Muscle of leg (tissue), 11 donors: Measurements from ENCODE around the gene VN1R5. TPM values are rescaled to one million over a fixed set of nuclear protein-coding genes. Genes with fewer than 3 reads are reported as not detected.

Experiments
- DNase-seq: peaks from one replicate; pipeline ENCODE4 v3.0.0; 2013
- H3K27ac ChIP-seq: one replicate; pipeline ENCODE4 v1.5.1; 2013; ENCODE audit warnings: mild to moderate bottlenecking, low read length, control low read depth
- H3K27me3 ChIP-seq: one replicate; pipeline ENCODE4 v1.6.1; 2013; ENCODE audit warnings: low read length; ENCODE audit not compliant: control insufficient read depth, insufficient read depth
- H3K36me3 ChIP-seq: one replicate; pipeline ENCODE4 v1.6.1; 2013; ENCODE audit warnings: low read length; ENCODE audit not compliant: control insufficient read depth, insufficient read depth
- H3K4me1 ChIP-seq: one replicate; pipeline ENCODE4 v1.6.1; 2013; ENCODE audit warnings: low read length; ENCODE audit not compliant: control insufficient read depth, insufficient read depth
- H3K4me3 ChIP-seq: one replicate; pipeline ENCODE4 v1.5.1; 2013; ENCODE audit warnings: low read length, control low read depth
- H3K9me3 ChIP-seq: replicated peaks from 2 replicates; pipeline ENCODE4 v1.6.1; 2013; ENCODE audit warnings: low read depth, low read length; ENCODE audit not compliant: control insufficient read depth
- WGBS: methylation state at CpG from one replicate; pipeline ENCODE4 v1.1.5; 2013; ENCODE audit warnings: missing lambda C conversion rate; ENCODE audit not compliant: insufficient coverage; 5-methylcytosine and 5-hydroxymethylcytosine counted together
- polyA plus RNA-seq, 8 donors: library from polyadenylated mRNA; unstranded; fragments of 120-200 nt; gene quantifications; one replicate each; pipeline versions ENCODE4 v1.2.1 to v1.2.3, GENCODE V29; 2013; ENCODE audit warnings: inconsistent platforms in 1 of 8, low replicate concordance in 1 of 8; ENCODE audit not compliant: insufficient read length in 8 of 8, insufficient read depth in 1 of 8
- total RNA-seq: library from RNA; stranded (reverse); fragments of 120-200 nt; gene quantifications from one replicate; pipeline ENCODE4 v1.2.4, GENCODE V29; 2013

Gene VN1R5
- total and polyA plus RNA-seq, 9 donors: not detected

DNA sequence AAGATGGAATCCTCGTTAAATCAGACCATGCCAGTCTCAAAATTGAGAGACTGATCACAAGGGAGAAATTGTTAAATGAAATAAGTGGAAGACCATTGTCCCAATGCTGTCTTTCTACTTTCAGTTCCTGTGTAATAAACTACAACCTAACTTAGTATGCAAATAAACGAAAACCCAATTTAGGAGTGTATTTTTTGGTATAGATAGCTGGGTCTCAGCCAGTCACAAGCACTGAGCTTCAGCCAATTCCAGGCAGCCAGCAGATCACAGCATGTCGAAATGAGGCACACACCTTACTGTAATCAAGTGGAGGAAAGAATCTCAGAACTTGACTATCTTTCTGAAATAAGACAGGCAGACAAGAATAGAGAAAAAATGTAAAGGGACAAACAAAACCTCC is 33.0 kb upstream of the VN1R5 start:
- H3K27ac ChIP-seq: no peak overlapping the region
- H3K36me3 ChIP-seq: no peaks in the 10 kb centered on the region
- H3K27me3 ChIP-seq: no peaks in the 10 kb centered on the region
- H3K9me3 ChIP-seq: peaks cover 2% of the 10 kb centered on the region
- DNase-seq: no peak
- no peak overlapping the region for H3K4me3 ChIP-seq
- WGBS: no CpG with 5 or more reads among the region's 3 CpGs
- no peaks in the 10 kb centered on the region for H3K4me1 ChIP-seq

GRCh38 chr1:247224822-247225221 is 31.1 kb upstream of the VN1R5 start:
- Histone ChIP-seq H3K36me3 (no peaks in the 10 kb centered on the region), H3K27ac (no peak overlapping the region), H3K9me3 (peaks cover 8% of the 10 kb centered on the region), H3K4me3 (no peak overlapping the region), H3K27me3 (no peaks in the 10 kb centered on the region), H3K4me1 (no peaks in the 10 kb centered on the region)
- no peak for DNase-seq

- Histone ChIP-seq H3K27me3 (no peaks in the 10 kb centered on the region), H3K4me1 (no peaks in the 10 kb centered on the region), H3K9me3 (peaks cover 11% of the 10 kb centered on the region), H3K4me3 (no peak overlapping the region), H3K36me3 (no peaks in the 10 kb centered on the region), H3K27ac (no peak overlapping the region)
- WGBS: no CpG with 5 or more reads among the region's 3 CpGs
- DNase-seq: no peak
Measured at GRCh38 chr1:247228133-247228532, 27.7 kb upstream of the VN1R5 start.

DNA sequence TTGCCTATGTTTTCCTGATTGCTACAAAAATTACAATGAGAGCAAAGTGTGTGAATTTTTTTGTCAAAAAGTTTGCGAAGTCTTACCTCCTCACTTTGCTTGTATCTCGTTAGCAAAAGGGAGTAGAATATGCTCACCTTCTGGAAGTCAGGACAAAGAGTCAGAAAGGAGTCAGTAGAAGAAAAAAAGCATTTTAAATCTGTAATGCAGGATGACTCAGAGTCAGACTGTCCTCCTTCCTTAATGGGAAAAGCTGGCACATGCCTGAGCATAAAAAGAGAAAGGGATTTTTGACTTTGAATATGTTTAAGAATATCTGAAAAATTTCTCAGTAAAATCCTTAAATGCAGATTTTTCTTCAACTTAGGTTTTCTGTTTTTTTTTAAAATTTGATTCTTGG is 14.2 kb upstream of the VN1R5 start:
- Histone ChIP-seq H3K4me1 (no peaks in the 10 kb centered on the region), H3K9me3 (peaks cover 5% of the 10 kb centered on the region), H3K36me3 (no peaks in the 10 kb centered on the region), H3K4me3 (no peak overlapping the region), H3K27ac (no peak overlapping the region), H3K27me3 (no peaks in the 10 kb centered on the region)
- WGBS: no CpG with 5 or more reads among the region's 2 CpGs
- DNase-seq: no peak

GRCh38 chr1:247243524-247244137 is 12.2 kb upstream of the VN1R5 start:
- Histone ChIP-seq H3K27me3 (no peaks in the 10 kb centered on the region), H3K4me3 (no peak overlapping the region), H3K36me3 (no peaks in the 10 kb centered on the region), H3K27ac (no peak overlapping the region), H3K9me3 (peaks cover 5% of the 10 kb centered on the region), H3K4me1 (no peaks in the 10 kb centered on the region)
- DNase-seq: no peak
- no CpG with 5 or more reads among the region's 12 CpGs for WGBS

DNA sequence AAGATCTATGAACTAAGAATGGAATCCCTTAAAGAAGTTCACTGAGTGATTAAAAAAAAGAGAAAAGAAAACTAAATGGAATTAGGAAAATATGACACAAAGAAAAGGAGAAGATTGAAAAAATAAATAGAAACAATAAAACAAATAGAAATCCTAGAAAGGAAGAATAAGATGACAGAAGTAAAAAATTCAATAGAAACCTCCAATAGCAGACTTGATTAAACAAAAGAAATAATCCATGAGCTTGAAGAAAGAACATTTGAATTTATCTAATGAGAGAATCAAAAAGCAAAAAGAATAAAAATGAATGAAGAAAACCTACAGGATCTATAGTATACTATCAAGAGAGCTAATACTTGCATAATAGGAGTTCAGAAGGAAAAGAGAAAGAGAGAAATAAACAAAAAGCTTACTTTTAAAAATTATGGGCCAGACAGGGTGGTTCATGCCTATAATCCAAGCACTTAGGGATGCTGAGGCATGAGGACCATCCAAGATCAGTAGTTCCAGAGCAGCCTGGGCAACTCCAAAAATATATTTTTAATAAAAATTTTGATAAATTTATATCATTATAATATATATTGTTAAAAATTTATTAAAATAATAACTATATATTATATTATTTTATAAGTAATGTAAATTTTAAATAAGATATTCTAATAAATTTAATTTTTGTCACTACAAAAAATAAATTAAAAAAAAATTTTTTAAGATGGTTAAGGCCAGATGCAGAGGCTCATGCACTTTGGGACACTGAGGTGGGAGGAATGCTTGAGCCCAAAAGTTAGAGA is 9.4 kb upstream of the VN1R5 start:
- no peak overlapping the region for H3K27ac ChIP-seq
- H3K9me3 ChIP-seq: peaks cover 5% of the 10 kb centered on the region
- no peak overlapping the region for H3K4me3 ChIP-seq
- DNase-seq: no peak
- no peaks in the 10 kb centered on the region for H3K27me3 ChIP-seq
- H3K4me1 ChIP-seq: no peaks in the 10 kb centered on the region
- H3K36me3 ChIP-seq: no peaks in the 10 kb centered on the region

- Histone ChIP-seq H3K27me3 (no peaks in the 10 kb centered on the region), H3K4me1 (no peaks in the 10 kb centered on the region), H3K9me3 (peaks cover 5% of the 10 kb centered on the region), H3K27ac (no peak overlapping the region), H3K4me3 (no peak overlapping the region), H3K36me3 (no peaks in the 10 kb centered on the region)
- no CpG with 5 or more reads among the region's 1 CpG for WGBS
- DNase-seq: no peak
Measured at GRCh38 chr1:247247568-247247967, 8.3 kb upstream of the VN1R5 start.

- Histone ChIP-seq H3K9me3 (peaks cover 4% of the 10 kb centered on the region), H3K4me1 (no peaks in the 10 kb centered on the region)
- DNase-seq: no peak
Measured at GRCh38 chr1:247266053-247266452, 10.2 kb downstream of the VN1R5 start.

GRCh38 chr1:247268390-247269045 is 12.6 kb downstream of the VN1R5 start:
- H3K9me3 ChIP-seq: peaks cover 4% of the 10 kb centered on the region
- no peak for DNase-seq
- 89% methylated on average over 2 of the region's 2 CpGs for WGBS
- H3K36me3 ChIP-seq: no peaks in the 10 kb centered on the region
- no peak overlapping the region for H3K27ac ChIP-seq
- no peaks in the 10 kb centered on the region for H3K27me3 ChIP-seq
- H3K4me1 ChIP-seq: peaks cover 6% of the 10 kb centered on the region
- H3K4me3 ChIP-seq: no peak overlapping the region

More at GRCh38 chr1:247266053-247266452, 10.2 kb downstream of the VN1R5 start:
- WGBS: 100% methylated on average over 2 of the region's 5 CpGs
- no peaks in the 10 kb centered on the region for H3K27me3 ChIP-seq
- no peak overlapping the region for H3K27ac ChIP-seq
- H3K36me3 ChIP-seq: no peaks in the 10 kb centered on the region
- no peak overlapping the region for H3K4me3 ChIP-seq

- H3K4me1 ChIP-seq: peaks cover 6% of the 10 kb centered on the region
- no peak for DNase-seq
- peaks cover 4% of the 10 kb centered on the region for H3K9me3 ChIP-seq
- H3K36me3 ChIP-seq: no peaks in the 10 kb centered on the region
- H3K4me3 ChIP-seq: no peak overlapping the region
- H3K27ac ChIP-seq: no peak overlapping the region
- H3K27me3 ChIP-seq: no peaks in the 10 kb centered on the region
Measured at GRCh38 chr1:247269133-247269532, 13.3 kb downstream of the VN1R5 start.
